GM19324 (cell line): ENCODE data around the gene RBM45.
"Not testable (repeated sequence)": the region's sequence is repeated elsewhere in the genome, so short reads cannot be mapped to it uniquely, and the experiment has no call there.

Source experiments
- ATAC-seq: cut with Tn5 transposase; IDR thresholded peaks from one replicate; pipeline ENCODE4 v1.9.1; 2021; ENCODE audit warnings: mild to moderate bottlenecking, moderate library complexity; ENCODE audit not compliant: unreplicated experiment, low FRiP score

Gene RBM45

GRCh38 chr2:178112202-178113152, at the start of gene RBM45:
Gene RBM45 (plus strand): TSS chr2:178112437. CDS start chr2:178112547, 110 bp downstream.
- peak; percentile 94 for ATAC-seq

GRCh38 chr2:178066324-178066723, 45.9 kb upstream of the RBM45 start:
- no peak for ATAC-seq

- no peak for ATAC-seq
Observed at GRCh38 chr2:178066890-178067669, 45.2 kb upstream of the RBM45 start.

- no peak for ATAC-seq
Observed at GRCh38 chr2:178068823-178069454, 43.3 kb upstream of the RBM45 start.

GRCh38 chr2:178069551-178069950, 42.7 kb upstream of the RBM45 start:
- no peak for ATAC-seq

- no peak for ATAC-seq
Observed at GRCh38 chr2:178070824-178071223, 41.4 kb upstream of the RBM45 start.

GRCh38 chr2:178072000-178072382, 40.2 kb upstream of the RBM45 start:
- ATAC-seq = no peak

GRCh38 chr2:178072383-178073301, 39.6 kb upstream of the RBM45 start, which contains the start of gene PDE11A:
Gene PDE11A (minus strand): TSS chr2:178072777. CDS start chr2:178072437, 340 bp downstream.
- ATAC-seq = no peak

- ATAC-seq = no peak
Observed at GRCh38 chr2:178074123-178075005, 37.9 kb upstream of the RBM45 start.

- ATAC-seq = no peak
Observed at GRCh38 chr2:178075006-178075326, 37.3 kb upstream of the RBM45 start.

GRCh38 chr2:178076130-178076529, 36.1 kb upstream of the RBM45 start:
- no peak for ATAC-seq

- ATAC-seq = not testable (repeated sequence)
Observed at GRCh38 chr2:178079279-178079678, 33.0 kb upstream of the RBM45 start.

GRCh38 chr2:178082408-178083045, 29.7 kb upstream of the RBM45 start:
- no peak for ATAC-seq

- no peak for ATAC-seq
Observed at GRCh38 chr2:178084273-178084672, 28.0 kb upstream of the RBM45 start.

GRCh38 chr2:178088774-178089270, 23.4 kb upstream of the RBM45 start:
- no peak for ATAC-seq

- no peak for ATAC-seq
Observed at GRCh38 chr2:178093471-178093870, 18.8 kb upstream of the RBM45 start.

GRCh38 chr2:178101321-178102079, 10.7 kb upstream of the RBM45 start:
- no peak for ATAC-seq

- ATAC-seq = no peak
Observed at GRCh38 chr2:178105566-178105965, 6.7 kb upstream of the RBM45 start.
